Right forelimb (tissue), 1 donor: ENCODE data around the gene GALNT18.
A peak's percentile ranks its signal among the peaks of the same experiment; 100 is the strongest.

Experiments
- DNase-seq: peaks from one replicate; pipeline ENCODE4 v3.0.0-alpha.2; 2018

Gene GALNT18

DNA sequence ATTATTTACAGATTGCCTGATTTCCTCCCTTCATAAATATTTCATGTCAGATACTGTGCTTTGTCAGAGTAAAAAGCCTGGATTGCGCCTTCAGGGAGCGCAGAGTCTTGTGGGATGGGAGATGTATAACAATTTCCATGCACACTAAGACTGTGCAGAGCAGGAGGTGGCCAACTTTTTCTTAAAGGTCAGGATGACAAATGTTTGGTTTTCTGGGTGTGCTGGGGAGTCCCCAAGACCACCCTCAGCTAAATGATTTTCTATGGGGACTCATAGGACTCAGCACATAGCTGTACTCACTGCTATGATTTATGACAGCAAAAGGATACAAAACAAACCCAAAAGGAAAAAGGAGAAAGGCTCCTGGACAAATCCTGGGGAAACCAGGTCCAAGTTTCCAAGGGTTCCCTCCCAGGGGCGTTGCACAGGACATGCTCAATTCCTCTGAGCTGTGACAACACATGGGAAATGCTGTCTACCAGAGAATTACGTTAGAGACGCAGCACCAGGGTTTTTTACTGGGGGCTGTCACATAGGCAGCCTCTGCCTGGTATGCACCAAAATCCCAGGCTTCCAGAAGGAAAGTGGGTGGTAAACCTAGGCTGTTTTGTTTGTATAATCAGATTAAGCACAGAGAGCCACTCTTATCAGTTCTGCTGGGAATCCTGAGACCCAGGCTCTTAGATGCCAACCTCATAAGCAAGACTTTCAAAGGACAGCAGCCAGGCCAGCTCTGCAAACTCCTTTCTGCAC lies 327.8 kb downstream of the GALNT18 start:
- DNase-seq = no peak

DNA sequence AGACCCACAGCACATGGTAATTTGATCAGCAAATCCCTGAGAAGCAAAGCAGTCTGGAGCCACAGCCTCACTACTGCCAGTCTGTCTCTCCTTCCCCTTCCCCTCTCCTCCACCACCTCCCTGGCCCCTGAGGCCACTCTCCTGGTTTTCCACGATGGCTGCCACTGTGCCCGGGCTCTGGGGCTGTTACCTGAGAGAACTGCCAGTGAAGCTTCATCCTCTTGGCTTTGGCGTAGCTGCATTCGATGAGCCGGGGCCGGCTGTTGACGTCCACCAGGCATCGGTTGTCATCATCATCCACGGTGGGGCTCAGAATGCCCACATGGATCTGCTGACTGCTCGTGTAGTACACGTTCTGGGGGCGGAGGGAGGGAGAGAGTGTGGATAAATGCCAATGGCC lies 329.0 kb downstream of the GALNT18 start:
- DNase-seq = no peak

DNA sequence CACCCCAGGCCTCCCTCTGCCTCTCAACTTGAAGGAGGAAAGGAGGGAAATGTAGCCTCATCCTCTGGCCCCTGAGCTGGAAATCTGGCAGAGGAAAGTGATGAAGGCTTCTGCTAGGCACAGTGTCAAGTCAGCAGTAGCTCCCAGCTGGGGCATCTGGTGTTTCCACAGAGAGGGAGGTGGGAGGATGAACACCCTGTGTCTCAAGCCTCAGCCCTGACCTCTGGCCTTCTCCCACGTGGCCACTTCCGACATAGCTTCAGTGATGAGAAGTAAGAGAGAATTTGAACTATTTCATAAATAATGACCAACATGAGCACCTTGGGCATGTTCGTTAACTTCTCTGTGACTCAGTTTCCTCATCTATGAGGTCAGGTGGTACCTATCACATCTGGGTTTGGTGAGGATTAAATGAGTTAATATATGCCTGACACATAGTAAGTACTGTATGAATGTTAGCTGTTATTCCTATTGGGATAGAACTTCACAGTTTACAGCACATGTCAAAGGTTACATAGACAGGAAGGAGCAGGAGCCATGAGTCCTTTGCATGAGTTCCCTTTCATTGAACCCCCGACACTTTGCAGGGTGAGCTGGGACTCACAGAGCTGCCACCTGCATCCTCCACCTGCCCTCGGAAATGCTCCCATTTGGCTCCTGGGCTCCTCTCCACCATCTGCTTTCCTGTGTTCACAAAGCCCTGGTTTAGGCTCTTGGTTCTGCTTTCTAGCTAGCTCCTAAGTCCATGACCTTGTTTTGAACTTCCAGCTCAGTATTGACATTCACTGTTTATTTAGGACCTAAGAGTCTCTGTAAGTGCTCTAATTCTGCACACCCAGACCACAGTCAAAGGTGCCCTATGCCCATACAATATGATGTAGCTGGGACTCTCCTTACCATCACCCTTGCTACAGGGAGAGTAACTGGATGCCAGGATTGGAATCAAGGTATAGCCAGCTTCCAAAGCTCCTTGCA lies 330.5 kb downstream of the GALNT18 start:
- DNase-seq = no peak

DNA sequence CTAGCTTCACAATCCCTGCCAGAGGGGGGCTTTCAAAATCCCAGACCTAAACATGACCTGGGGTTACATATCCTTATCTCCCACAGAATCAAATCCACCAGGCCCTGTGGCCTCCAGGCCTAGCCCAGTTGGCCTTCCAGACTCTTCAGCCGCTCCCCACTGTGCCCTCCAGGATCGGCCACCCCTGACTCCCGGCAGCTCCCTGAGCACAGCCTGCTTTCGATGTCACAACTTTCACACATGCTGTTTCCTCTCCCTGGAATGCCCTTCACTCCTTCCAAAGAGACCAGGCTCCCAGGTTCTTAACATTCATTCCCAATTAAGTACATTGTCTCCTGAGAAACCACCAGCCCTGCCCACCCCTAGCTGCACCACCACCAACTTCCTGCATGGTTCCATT lies 331.5 kb downstream of the GALNT18 start:
- DNase-seq = no peak

DNA sequence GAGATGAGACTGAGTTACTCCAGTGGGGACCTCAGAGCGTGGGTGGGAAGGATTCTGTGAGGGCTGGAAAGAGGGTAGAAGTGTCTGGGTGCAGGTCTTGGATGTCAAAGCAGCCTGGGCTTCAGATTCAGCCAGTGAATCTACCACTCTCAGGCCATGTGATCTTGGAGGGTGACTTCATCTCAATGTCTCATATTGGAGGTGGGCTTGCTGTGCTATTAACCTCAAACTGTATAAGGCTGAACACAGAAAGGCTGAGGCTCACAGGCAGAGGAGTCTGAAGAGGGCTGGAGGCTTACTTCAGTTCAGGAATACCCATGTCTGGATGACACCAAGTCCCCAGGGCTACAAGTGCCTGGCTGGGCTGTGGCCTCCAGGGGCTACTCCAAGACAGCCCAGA lies 332.1 kb downstream of the GALNT18 start:
- no peak for DNase-seq

DNA sequence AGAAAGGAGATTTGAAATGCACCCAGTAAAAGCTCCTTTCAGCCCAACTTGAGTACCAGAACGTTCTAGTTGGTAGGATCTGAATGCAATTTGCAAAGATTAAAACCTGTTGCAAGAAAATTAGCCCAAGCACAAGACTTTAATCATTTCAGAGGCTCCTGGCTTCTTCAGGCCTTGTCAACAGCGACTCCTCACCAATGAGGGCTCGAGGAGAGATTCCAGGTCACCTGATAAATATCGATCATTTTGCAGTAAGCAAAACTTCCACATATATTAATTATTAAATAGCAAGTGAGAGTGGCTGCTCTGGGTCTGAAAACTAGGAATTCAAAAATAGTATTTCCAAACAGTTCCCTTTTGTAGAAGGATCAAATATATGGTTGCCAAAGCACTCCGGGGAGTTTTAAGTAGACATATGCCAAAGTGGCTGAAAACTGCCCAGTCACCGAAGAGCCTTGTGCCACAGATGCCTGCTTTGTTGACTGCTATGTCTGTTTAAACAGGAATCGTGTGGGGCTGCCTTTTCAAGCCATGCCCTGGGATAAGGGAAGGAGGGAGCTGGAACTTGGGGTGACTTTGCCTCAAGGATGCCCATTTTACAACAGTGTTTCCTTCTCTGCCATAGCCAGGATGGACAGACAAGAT lies 332.7 kb downstream of the GALNT18 start:
- DNase-seq = no peak

DNA sequence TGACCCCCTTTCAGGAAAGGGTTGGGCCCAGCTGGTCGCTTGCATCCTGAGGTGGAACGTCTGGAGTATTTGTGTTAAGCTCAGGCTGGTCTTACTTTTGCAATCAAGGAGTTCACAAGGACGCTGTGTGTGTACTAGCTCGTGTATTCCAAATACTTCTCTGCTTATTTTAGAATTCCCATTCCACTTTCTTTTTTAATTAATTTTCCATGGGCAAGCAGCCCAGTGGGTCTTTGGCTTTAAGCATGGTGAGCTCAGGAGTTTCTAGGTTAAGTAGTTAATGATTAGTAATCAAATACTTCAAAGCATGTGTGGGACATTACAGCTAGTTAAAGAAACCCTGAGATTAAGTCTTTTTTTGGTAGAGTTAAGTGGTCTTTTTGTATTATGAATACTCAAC lies 337.3 kb downstream of the GALNT18 start:
- no peak for DNase-seq

DNA sequence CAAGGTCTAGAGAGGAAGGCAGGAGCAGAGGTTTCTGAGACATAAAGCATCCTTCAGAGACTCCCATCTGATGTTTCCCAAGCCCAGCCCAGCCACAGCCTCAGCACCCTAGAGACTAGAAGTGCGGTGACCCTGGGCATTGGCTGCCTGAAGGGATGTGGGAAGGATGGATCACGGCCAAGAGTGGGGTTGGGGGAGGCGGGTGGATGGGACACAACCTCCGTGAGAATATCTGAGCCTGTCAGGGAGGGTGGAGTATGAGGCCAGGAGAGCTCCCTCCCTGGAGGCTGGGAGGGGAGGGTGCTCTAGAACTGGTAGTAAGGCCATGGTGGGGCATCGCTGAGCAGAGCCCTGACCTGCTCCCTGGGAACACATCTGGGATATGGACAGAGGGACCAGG lies 340.2 kb downstream of the GALNT18 start:
- peak; percentile 44 for DNase-seq

DNA sequence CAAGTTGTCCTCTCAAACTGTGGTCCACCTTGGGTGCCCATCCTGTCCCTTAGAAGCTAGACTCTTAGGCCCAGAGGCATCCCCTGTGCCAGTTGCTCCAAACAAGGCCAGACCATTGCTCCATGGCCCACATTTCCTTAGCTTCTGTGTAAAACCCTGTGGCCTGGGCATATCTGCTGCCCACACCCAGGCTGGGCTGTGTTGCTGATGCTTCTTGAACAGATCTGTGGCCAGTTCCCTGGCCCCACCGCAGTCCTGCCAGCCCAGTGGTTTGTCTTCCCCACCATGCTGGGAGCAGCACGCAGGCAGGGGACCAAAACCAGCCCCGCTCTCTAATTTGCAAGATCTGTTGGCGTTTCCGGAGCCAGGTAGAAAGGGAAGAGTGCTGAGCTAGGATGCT lies 341.0 kb downstream of the GALNT18 start:
- peak; percentile 30 for DNase-seq

DNA sequence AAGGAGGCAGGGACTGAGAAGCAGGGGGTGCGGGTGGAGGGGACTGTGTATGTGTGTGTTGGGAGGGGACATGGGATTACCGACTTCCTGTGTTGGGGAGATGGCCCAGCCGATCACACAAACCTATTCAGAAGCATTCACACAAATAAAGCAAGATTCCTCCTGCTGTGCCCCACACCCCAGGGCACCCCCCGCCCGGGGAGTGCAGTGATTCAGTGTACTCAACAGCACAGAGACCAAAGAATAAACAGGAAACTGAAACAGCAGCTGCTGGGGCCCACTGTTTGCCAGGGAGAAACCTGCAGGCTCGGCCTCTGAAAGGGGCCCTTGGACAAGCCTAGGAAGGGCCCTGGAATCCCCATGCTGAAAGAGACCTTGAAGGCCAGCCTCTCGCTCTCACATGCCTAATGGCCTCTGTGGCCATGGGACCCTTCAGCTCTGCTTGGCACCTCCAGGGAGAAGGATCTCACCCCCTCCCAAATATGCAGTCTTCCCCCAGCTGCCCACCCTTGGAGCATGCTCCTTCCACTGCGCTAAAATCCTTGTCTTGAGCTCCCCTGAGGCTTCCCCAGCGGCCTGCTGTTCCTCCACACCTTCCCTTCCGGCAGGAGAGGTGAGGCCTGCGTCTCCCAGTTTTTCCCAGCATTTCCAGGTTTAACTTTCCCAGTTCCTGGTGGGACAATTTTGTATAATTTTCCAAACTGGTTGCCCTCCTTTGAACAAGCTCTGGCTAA lies 341.7 kb downstream of the GALNT18 start:
- peak; percentile 39 for DNase-seq

DNA sequence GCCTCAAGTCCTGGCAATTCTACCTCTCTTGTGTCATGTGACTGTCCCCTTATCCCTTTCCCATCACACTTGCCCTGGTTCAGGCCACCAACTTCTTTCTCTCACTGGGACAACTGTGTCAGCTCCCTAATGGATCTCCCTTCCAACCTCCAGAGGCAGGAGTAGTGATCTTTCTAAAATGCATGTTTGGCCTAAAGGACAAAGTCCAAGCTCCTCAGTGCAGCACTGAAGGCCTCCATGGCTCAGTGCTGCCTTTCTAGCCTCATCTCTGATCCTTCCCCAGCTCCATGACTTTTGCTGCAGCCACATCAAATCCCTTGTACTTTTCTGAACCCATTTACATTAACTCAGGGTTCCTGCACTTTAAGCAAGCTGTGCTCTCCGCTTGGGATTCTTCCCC lies 349.6 kb downstream of the GALNT18 start:
- no peak for DNase-seq

DNA sequence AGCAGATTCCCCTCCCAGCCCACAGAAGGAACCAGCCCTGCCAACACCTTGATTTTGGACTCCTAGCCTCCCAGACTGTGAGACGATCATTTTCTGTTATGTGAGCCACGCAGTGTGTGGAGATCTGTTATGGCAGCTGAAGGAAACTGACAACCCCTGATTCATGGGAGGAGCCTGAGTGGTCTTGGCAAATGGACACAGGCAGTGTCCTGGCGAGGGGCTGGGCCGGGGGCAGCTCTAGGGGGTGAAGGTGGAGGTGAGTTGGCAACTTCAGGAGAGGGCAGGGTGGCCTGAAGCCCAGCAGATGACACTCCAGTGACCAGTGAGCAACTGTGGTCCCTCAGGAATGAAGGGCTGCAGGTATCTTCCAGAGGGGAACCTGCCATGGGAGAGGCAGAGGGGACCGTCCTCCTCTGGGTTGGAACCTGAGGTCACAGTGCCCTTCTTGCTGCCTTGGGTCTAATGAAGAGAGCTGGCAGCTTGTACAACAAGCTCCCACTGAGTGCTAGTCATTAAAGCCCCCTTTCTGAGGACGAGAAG lies 351.5 kb downstream of the GALNT18 start:
- DNase-seq = no peak

DNA sequence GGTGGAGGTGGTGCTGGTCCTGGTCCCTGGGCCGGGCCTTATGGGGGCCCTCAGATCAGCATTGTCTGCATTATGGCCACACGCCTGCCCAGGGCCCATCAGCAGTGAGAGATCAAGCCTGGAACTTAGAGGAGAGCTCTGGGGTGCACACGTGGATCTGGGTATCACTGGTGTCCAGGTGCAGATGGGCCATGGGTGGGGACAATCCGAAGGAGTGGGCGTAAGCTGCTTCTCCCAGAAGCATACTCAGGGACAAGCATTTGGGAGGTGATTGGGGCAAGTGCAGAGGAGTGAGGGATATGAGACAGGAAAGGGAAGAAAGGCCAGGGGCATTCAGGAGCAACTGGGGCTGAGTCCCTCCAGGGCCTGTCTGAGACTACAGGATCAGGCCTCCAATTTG lies 353.1 kb downstream of the GALNT18 start:
- no peak for DNase-seq

DNA sequence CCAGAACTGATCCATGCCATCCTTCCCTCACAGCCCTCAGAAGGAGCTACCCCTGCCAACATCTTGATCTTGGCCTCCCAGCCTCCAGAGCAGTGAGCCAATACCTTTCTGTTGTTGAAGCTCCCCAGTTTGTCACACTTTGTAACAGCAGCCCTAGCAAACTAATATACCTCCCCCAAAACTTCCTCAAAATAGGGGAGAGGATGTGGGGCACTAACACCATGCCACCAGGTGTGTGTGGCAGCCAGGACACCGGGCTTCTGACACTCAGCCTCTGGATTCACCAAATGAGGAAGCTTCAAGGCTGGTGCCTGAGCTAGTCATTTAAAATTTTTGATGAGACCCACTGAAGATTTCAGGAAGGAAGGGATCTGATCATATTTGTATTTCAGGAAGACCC lies 353.7 kb downstream of the GALNT18 start:
- DNase-seq = no peak

DNA sequence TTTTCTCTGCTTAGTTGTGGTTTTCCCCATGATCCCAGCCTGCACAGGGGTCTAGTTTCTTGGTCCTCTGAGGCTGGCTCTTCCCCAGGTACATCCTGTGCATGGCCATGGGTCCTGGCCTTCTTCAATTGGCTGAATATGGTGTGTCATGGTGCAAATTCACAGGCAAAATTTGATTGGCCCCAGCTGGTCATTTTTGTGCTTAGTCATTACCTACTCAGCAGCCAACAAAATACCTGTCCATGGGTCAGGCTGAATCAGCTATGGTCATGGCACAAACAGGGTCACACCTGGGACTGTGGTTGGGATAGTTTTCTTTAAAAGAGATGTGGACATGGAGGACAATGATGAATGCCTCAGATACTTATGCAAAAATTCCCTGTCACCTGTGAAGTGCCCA lies 354.5 kb downstream of the GALNT18 start:
- DNase-seq = no peak

DNA sequence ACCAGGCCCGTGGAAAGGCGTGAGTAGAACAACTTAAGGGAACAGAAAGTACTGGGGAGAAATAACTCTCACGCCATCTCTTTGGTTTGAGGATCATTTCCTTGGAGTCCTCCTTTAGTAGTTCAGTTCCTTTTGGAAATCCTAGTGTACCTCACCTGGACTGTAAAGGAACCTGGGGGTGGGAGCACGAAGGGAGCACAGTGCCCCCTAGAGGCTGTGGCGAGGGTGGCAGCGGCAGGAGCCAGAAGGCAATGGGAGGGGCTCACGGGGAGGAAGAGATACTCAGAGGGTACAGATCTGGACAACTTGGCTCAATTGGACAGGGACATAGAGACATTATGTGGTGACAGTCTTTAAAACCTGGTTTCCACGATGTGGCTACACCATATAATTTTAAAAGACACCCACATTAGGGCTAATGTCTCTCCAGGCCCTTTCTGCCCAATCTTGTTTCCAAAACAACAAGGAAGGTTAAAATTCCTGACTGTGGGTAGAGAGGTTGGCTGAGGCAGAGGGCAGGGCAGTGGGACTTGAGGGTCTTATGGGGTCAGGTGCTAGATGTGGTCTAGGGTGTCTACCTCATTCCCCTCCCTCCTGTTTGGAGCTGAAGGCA lies 355.7 kb downstream of the GALNT18 start:
- DNase-seq = no peak

DNA sequence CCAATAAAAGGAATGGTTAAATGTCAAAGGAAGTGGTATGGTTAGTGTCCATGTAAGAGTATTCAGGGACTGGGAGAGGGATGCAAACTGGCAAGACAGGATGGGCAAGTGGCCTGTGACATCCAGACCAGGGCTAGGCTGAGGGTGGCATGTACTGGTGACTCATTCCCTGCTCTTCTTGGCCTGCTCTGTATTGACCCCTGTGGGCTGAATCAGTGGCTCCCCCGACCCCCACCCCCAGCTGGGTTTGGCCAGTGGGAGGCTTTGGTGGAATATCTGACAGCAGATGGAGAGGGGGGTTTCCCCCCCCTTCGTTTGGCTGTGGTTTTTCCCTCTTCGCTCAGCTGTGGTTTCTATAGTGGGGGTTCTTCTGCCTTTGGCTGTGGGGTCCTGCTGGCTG lies 356.5 kb downstream of the GALNT18 start:
- no peak for DNase-seq

DNA sequence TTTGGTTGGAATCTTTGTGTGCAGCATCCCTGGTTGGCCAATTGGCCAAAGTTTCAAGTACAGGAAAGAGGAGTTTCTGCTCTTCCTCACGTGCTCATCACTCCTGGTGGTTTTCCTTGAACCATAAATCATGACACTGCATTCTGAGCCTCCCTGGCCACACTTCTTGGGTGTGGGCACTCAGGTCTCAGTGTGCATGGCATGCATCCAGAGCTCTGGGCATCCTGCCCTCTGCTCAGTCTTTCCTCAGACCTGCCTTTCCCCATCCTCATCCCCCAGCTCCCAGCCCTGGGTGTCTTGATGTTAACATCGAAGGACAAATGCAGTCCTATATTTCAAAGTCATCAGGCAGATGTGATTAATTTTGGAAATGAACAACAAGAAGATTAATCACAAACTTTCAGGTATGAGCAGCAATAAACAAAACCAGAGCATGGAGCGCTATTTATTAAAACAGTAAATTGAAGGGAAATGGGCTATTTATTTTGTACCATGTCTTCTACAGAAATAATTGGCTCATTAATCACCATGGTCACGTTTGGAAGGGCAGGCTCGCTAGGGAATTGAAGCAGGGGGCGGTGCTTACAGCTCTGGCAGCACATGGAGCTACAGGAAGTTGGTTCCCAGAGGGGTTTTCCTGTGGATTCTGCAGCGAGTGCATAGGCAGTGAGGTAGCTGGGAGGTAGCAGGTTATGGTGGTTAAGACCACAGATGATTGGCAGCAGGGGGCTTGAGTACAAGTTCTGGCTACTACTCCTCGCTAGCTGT lies 358.4 kb downstream of the GALNT18 start:
- DNase-seq = no peak

DNA sequence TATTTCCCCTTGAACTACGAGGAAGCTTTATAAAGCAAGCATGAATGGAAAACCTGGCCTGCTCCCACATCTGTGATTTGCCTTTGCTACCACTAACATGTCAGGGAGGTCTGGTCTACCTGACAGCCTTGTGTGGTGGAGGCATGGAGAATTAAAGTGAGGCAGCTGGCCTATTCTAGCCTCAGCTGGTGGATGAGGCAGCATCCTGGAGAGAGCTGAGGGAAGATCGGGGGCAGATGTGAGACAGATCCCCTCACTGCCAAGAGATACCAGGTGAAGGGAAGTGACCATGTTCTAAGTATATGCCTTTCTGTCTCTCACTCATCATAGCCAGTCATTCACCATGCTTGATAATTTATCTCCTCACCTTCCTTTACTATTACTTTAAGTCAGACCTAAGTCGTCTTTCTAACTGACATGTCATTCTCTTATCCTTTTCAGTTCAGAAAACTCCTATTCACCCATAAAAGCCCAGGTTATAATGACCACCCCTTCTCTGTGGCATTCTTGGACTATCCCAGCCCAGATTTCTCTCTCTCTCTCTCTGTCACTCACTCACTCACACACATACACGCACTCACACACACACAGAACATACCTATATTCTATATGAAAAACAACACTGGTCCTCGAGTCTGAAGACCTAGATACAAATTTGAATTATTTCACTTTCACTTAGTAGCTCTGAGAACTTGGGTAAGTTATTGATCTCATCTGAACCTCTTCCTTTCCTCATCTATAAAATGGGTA lies 359.5 kb downstream of the GALNT18 start:
- DNase-seq = no peak

DNA sequence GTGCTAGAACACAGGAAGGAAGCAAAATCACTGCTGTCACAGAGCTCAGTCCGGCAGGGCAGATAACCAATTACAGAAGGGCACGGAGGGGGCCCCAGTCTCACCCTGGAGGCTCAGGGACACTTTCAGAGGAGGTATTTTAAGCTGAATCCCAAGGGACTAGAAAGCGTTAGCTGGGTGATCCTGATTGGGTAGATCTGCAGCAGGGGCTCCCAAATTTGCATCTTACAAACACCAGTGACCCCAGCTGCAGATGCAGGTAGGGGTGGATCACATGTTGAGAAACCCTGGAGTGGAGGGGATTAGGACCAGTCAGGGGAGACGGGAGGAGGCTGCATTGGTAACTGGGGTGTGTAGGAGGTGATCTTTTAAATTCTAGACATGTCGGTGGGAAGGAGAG lies 360.2 kb downstream of the GALNT18 start:
- DNase-seq = no peak

DNA sequence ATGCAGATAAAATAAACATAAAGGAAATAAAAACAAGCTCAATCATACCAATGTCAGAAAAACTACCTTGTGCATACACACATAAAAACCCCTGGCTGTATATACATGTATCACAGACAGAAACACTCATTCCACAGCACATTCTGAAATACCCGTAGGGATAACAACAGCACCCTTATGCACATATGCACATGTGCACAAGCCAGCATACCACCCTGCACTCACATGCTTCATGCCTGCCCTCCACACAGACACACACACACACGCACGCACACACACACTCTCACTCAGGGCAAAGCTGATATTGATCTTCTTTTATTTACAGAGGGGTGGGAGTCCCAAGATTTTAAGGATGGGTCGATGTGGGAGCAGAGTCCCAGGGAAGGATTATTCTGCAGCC lies 360.9 kb downstream of the GALNT18 start:
- no peak for DNase-seq
